ENCODE results near the gene INTS3. TPM values are rescaled to one million over a fixed set of nuclear protein-coding genes. Genes with fewer than 3 reads are reported as not detected.

The INTS3 gene
- total and polyA plus RNA-seq, 8 donors: 13.5 to 56.2 (median 20.0) TPM

- Histone ChIP-seq H3K27ac (no peak overlapping the region), H3K9me3 (no peaks in the 10 kb centered on the region), H3K36me3 (no peaks in the 10 kb centered on the region), H3K4me1 (no peaks in the 10 kb centered on the region), H3K27me3 (no peaks in the 10 kb centered on the region), H3K4me3 (no peak overlapping the region)
- no peak for FAIRE-seq
- TF ChIP-seq, protein P1, sequence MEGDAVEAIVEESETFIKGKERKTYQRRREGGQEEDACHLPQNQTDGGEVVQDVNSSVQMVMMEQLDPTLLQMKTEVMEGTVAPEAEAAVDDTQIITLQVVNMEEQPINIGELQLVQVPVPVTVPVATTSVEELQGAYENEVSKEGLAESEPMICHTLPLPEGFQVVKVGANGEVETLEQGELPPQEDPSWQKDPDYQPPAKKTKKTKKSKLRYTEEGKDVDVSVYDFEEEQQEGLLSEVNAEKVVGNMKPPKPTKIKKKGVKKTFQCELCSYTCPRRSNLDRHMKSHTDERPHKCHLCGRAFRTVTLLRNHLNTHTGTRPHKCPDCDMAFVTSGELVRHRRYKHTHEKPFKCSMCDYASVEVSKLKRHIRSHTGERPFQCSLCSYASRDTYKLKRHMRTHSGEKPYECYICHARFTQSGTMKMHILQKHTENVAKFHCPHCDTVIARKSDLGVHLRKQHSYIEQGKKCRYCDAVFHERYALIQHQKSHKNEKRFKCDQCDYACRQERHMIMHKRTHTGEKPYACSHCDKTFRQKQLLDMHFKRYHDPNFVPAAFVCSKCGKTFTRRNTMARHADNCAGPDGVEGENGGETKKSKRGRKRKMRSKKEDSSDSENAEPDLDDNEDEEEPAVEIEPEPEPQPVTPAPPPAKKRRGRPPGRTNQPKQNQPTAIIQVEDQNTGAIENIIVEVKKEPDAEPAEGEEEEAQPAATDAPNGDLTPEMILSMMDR (IDR thresholded peaks at IDR 0.05): no peak
- no peak for ATAC-seq
- no peak for DNase-seq
- 91 to 92% methylated on average over 6 of the region's 6 CpGs for WGBS, 2 donors
- intact Hi-C loops (cut with DNase I): loop anchor here in 1 of 3 donors (5.0 kb wide), 1 partner anchor 181 kb away; no protein-coding TSS in a partner anchor
Observed at GRCh38 chr1:153801028-153801625, 73.3 kb downstream of the INTS3 start.

GRCh38 chr1:153801786-153802697, 74.2 kb downstream of the INTS3 start:
- H3K4me1 ChIP-seq: no peaks in the 10 kb centered on the region
- no peak overlapping the region for H3K27ac ChIP-seq
- no peaks in the 10 kb centered on the region for H3K36me3 ChIP-seq
- ATAC-seq: no peak
- no peaks in the 10 kb centered on the region for H3K27me3 ChIP-seq
- H3K4me3 ChIP-seq: no peak overlapping the region
- TF ChIP-seq, protein P1 (IDR thresholded peaks at IDR 0.05): no peak
- FAIRE-seq: no peak
- DNase-seq: no peak
- no peaks in the 10 kb centered on the region for H3K9me3 ChIP-seq
- 87 to 92% methylated on average over 7 of the region's 7 CpGs for WGBS, 2 donors
- intact Hi-C loops (cut with DNase I): loop anchor here in 1 of 3 donors (5.0 kb wide), 1 partner anchor 180 kb away; no protein-coding TSS in a partner anchor

- intact Hi-C loops (cut with DNase I): loop anchor here in 1 of 3 donors (5.0 kb wide), 1 partner anchor 179 kb away; no protein-coding TSS in a partner anchor
- no peak overlapping the region for H3K27ac ChIP-seq
- FAIRE-seq: no peak
Observed at GRCh38 chr1:153803470-153804056, 75.7 kb downstream of the INTS3 start.

GRCh38 chr1:153804112-153804511, 76.3 kb downstream of the INTS3 start:
- ATAC-seq (no peak), FAIRE-seq (no peak), DNase-seq (no peak)
- intact Hi-C loops (cut with DNase I): loop anchor here in 1 of 3 donors (5.0 kb wide), 1 partner anchor 178 kb away; no protein-coding TSS in a partner anchor
- H3K27ac ChIP-seq: no peak overlapping the region
- no peaks in the 10 kb centered on the region for H3K27me3 ChIP-seq
- TF ChIP-seq, protein P1 (IDR thresholded peaks at IDR 0.05): no peak
- peaks cover 0 to 6% (median 0%) of the 10 kb centered on the region in 3 donors for H3K36me3 ChIP-seq
- 63 to 92% methylated on average over 2 of the region's 2 CpGs for WGBS, 2 donors
- no peaks in the 10 kb centered on the region for H3K9me3 ChIP-seq
- no peak overlapping the region for H3K4me3 ChIP-seq
- H3K4me1 ChIP-seq: no peaks in the 10 kb centered on the region

More at GRCh38 chr1:153803470-153804056, 75.7 kb downstream of the INTS3 start:
- Histone ChIP-seq H3K4me3 (no peak overlapping the region), H3K27me3 (no peaks in the 10 kb centered on the region), H3K4me1 (no peaks in the 10 kb centered on the region), H3K36me3 (peaks cover 0 to 6% (median 0%) of the 10 kb centered on the region in 3 donors), H3K9me3 (no peaks in the 10 kb centered on the region)
- DNase-seq: no peak
- TF ChIP-seq, protein P1 (IDR thresholded peaks at IDR 0.05): no peak
- 79% methylated on average over 3 of the region's 3 CpGs for WGBS, 2 donors
- no peak for ATAC-seq

All from pancreas (tissue), 10 donors.